GM19099 (cell line): ENCODE data around the gene CRB3.

Experiments
- POLR2A ChIP-seq: IDR thresholded peaks from 3 replicates; pipeline ENCODE4 v1.6.1; 2011; ENCODE audit warnings: low read depth; ENCODE audit not compliant: insufficient read length; ENCODE audit errors: extremely low read depth

The CRB3 gene

DNA sequence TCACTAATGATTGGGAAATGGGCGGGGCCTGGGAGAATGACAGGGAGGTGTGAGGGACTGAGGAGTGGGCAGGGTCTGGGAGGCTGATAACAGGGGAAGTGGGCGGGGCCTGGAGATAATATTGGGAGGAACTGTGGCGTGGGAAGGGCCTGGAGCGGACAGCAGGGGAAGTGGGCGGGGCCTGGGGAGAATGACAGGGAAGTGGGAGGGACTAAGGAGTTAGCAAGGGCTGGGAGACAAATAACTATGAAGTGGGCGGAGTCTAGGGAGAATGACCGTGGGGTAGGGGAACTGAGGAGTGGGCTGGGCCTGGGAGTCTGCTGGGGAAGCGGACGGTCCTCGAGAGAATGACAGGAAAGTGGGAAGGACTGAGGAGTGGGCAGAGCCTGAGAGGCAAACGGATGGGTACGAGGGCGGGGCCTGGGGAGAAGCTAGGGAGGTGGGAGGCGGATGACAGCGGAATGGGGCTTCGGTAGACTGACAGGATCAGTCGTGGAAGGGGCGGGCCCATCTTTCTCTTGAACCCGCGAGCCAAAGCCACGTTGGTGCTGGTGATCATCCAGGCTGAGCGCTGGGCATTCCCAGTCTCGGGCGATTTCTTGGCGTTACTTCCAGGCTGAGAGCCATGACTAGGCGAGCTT lies 52.1 kb downstream of the CRB3 start:
- TF ChIP-seq POLR2A = peak; percentile 71
